Kidney (tissue), 14 donors: ENCODE data around the gene NINL. TPM values are rescaled to one million over a fixed set of nuclear protein-coding genes. Genes with fewer than 3 reads are reported as not detected.
A peak's percentile ranks its signal among the peaks of the same experiment; 100 is the strongest.

Source experiments
- DNase-seq, 5 donors: peaks; one replicate each; pipeline ENCODE4 v3.0.0-alpha.2; 2013 to 2020
- FAIRE-seq: peaks from 2 replicates; lab custom pipeline; 2012; peaks lifted over from hg19 to GRCh38; lab: Jason Lieb, UNC
- H3K27ac ChIP-seq, 2 donors: one replicate each; pipeline ENCODE4 v1.7.0; 2013; ENCODE audit warnings: low read depth in 2 of 2, low read length in 2 of 2, inconsistent platforms in 1 of 2
- H3K27me3 ChIP-seq: one replicate; pipeline ENCODE4 v1.7.1; 2013; ENCODE audit warnings: low read length, inconsistent platforms; ENCODE audit not compliant: control insufficient read depth, insufficient read depth
- H3K36me3 ChIP-seq, 3 donors: one replicate each; pipeline versions ENCODE4 v1.7.0 to v1.7.1; 2013; ENCODE audit warnings: low read length in 3 of 3, control low read depth in 1 of 3, inconsistent platforms in 1 of 3; ENCODE audit not compliant: insufficient read depth in 3 of 3, control insufficient read depth in 2 of 3
- H3K4me1 ChIP-seq, 3 donors: one replicate each; pipeline versions ENCODE4 v1.7.0 to v1.7.1; 2013; ENCODE audit warnings: low read length in 3 of 3, inconsistent platforms in 1 of 3, low read depth in 1 of 3; ENCODE audit not compliant: control insufficient read depth in 2 of 3, insufficient read depth in 2 of 3
- H3K4me3 ChIP-seq, 3 donors: one replicate each; pipeline versions ENCODE4 v1.7.0 to v1.8.1; 2013; ENCODE audit warnings: low read length in 3 of 3, control low read depth in 1 of 3, inconsistent platforms in 1 of 3
- H3K9ac ChIP-seq, 3 donors: one replicate each; pipeline versions ENCODE4 v1.7.0 to v1.7.1; 2013; ENCODE audit warnings: low read length in 3 of 3, control low read depth in 1 of 3, inconsistent platforms in 1 of 3
- H3K9me3 ChIP-seq, 3 donors: one replicate each; pipeline versions ENCODE4 v1.7.0 to v1.7.1; 2013; ENCODE audit warnings: low read length in 3 of 3, control low read depth in 1 of 3, inconsistent platforms in 1 of 3; ENCODE audit not compliant: control insufficient read depth in 2 of 3, insufficient read depth in 1 of 3
- intact Hi-C: fragments of 100-400 bp; cut with DNase I; formaldehyde crosslinking; loops from one replicate; pipeline ENCODE4 v1.11.1; 2022
- polyA plus RNA-seq: library from polyadenylated mRNA; stranded (reverse); fragments of 350-450 nt; fragmentation: Illumina TruSeq; extraction: RNeasy Lipid Tissue Mini Kit (QIAGEN cat#74804); gene quantifications from one replicate; pipeline ENCODE4 v1.2.3, GENCODE V29; 2014; ENCODE audit warnings: low read depth, low replicate concordance; ENCODE audit not compliant: insufficient read depth
- total RNA-seq: library from RNA; stranded (reverse); fragmentation: NEBNext Ultra II Directional; extraction: Animal tissue kit (Norgen Biotek cat#: 25700); gene quantifications from one replicate; pipeline ENCODE4 v1.2.1, GENCODE V29; 2021
- TF ChIP-seq, protein P1 (sequence below): IDR thresholded peaks from 3 replicates; pipeline ENCODE4 v1.5.1; 2012; ENCODE audit warnings: mild to moderate bottlenecking, moderate library complexity, borderline replicate concordance; ENCODE audit not compliant: insufficient read depth; ENCODE audit errors: extremely low read depth
- donor health status: control.
- donor health status: control.
- donor health status: control.
- donor health status: control.
- donor health status: control.
- donor health status: DM: yes; HTN: yes; CAD: no.
- donor health status: Normal renal cell carcinoma (clear cell type).

Gene NINL
- total and polyA plus RNA-seq, 2 donors from 2014 or later = 23.4 to 25.2 TPM

DNA sequence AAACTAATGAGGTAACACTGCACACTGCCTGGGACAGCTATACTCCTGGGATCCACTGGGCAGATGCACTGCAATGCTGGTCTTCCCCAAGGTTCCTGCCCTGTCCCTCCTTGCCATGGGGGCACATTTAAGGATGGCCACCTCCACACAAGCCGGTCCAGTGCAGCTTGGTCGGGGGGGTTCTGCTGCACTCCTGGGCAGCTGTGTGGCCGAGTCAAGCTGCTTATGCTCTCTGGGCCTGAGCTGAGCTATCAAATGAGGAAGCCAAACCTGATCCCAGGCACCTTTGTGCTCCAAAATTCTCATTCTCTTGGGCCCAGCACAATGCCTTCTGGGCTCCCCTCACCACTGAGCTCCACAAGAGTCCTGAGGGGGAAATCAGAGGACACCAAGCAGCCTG, 37.3 kb downstream of the NINL start:
- Histone ChIP-seq H3K9ac (peak overlapping the region in 1 of 3 donors; percentile 28), H3K27ac (peak overlapping the region in 1 of 2 donors; percentile 69)

DNA sequence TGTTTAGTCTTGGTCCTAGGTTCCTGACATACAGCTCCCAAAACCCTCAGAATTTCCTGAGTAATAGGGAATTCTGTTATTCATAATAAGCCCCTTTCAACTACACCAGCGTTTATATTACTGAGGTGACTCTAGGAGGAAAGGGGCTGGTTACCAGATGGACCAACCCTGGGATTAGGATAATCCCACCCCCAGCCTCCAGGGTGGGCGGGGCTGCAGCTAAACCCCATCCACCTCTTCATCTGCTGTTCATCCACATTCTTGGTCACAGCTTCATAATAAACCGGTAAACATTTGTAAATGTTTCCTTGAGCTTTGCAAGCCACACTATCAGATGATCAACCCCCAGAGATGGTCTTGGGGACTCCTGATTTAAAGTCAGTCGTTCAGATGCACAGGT, 38.3 kb downstream of the NINL start:
- Histone ChIP-seq H3K9ac (no peak overlapping the region), H3K9me3 (no peaks in the 10 kb centered on the region), H3K27me3 (no peaks in the 10 kb centered on the region), H3K4me1 (peaks cover 6 to 45% (median 28%) of the 10 kb centered on the region in 3 donors), H3K27ac (no peak overlapping the region), H3K36me3 (no peaks in the 10 kb centered on the region), H3K4me3 (no peak overlapping the region)
- no peak for DNase-seq
- FAIRE-seq = no peak
- intact Hi-C loops = no loop called here
- TF ChIP-seq, protein P1, sequence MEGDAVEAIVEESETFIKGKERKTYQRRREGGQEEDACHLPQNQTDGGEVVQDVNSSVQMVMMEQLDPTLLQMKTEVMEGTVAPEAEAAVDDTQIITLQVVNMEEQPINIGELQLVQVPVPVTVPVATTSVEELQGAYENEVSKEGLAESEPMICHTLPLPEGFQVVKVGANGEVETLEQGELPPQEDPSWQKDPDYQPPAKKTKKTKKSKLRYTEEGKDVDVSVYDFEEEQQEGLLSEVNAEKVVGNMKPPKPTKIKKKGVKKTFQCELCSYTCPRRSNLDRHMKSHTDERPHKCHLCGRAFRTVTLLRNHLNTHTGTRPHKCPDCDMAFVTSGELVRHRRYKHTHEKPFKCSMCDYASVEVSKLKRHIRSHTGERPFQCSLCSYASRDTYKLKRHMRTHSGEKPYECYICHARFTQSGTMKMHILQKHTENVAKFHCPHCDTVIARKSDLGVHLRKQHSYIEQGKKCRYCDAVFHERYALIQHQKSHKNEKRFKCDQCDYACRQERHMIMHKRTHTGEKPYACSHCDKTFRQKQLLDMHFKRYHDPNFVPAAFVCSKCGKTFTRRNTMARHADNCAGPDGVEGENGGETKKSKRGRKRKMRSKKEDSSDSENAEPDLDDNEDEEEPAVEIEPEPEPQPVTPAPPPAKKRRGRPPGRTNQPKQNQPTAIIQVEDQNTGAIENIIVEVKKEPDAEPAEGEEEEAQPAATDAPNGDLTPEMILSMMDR = no peak

More for the DNA sequence above, 37.3 kb downstream of the NINL start:
- Histone ChIP-seq H3K9me3 (no peaks in the 10 kb centered on the region), H3K4me3 (no peak overlapping the region), H3K4me1 (peaks cover 6 to 44% (median 28%) of the 10 kb centered on the region in 3 donors), H3K27me3 (no peaks in the 10 kb centered on the region), H3K36me3 (no peaks in the 10 kb centered on the region)
- TF ChIP-seq, protein P1 = no peak
- intact Hi-C loops = no loop called here
- FAIRE-seq (no peak), DNase-seq (peak in 1 of 5 donors; percentile 25)

DNA sequence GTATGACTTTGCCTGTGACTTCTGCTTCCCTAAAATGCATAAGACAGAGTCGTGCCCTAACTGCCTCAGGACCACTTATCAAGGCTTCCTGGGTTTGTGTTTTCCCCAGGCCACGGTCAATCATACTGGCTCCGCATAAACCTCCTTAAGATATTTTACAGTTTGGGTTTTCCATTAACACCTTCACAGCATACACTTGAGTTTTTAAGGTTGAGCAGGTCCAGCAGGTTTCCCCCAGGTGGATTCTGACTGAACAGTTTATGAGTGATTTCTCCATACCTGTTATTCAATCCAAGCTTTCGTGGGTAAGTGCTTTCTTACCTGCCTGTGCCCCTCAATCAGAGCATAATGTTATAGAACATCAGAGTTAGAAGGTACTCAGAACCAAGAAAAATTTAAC, 39.3 kb downstream of the NINL start:
- FAIRE-seq = no peak
- no peak overlapping the region for H3K4me3 ChIP-seq
- H3K36me3 ChIP-seq = no peaks in the 10 kb centered on the region
- H3K9me3 ChIP-seq = no peaks in the 10 kb centered on the region
- H3K4me1 ChIP-seq = peaks cover 6 to 46% (median 29%) of the 10 kb centered on the region in 3 donors
- H3K27ac ChIP-seq = no peak overlapping the region
- no peak overlapping the region for H3K9ac ChIP-seq
- intact Hi-C loops = no loop called here
- peak in 2 of 5 donors; percentile 19 to 40 for DNase-seq
- TF ChIP-seq, protein P1 = no peak
- no peaks in the 10 kb centered on the region for H3K27me3 ChIP-seq

DNA sequence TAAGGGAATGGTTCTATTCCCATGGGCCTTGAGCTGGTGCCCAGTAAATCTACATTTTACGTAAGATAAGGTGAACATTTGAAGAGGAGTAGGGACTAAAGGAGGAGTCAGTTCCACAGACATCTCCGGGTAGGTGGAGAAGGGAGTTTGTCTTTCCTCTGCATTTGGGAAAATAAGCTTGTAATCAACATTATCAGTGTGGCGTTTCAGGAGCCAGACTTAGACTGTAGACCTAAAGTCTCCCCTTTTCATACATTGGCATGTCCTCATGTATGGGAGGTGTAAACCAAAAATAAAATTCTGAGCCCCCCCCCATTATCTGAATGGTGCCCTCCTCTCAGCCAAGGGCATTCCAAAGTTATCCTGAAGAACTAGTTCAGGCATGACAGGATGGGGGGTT, 40.2 kb downstream of the NINL start:
- TF ChIP-seq, protein P1 = no peak
- Histone ChIP-seq H3K4me1 (peaks cover 6 to 45% (median 25%) of the 10 kb centered on the region in 3 donors), H3K4me3 (no peak overlapping the region), H3K27ac (peak overlapping the region in 1 of 2 donors; percentile 24), H3K36me3 (no peaks in the 10 kb centered on the region), H3K9me3 (no peaks in the 10 kb centered on the region), H3K27me3 (no peaks in the 10 kb centered on the region), H3K9ac (peak overlapping the region in 1 of 3 donors; percentile 13)
- DNase-seq (peak in 1 of 5 donors; percentile 15), FAIRE-seq (no peak)
- intact Hi-C loops = no loop called here
